NT2/D1 (cell line): ENCODE results near the gene PLA2G2C.

Experiments used
- YY1 ChIP-seq: IDR thresholded peaks from 2 replicates; pipeline ENCODE4 v1.6.1; 2011; ENCODE audit not compliant: insufficient read length, insufficient read depth
- ZNF274 ChIP-seq: IDR thresholded peaks from 2 replicates; pipeline ENCODE4 v1.6.1; 2011; ENCODE audit warnings: mild to moderate bottlenecking, low read depth, low read length

DNA sequence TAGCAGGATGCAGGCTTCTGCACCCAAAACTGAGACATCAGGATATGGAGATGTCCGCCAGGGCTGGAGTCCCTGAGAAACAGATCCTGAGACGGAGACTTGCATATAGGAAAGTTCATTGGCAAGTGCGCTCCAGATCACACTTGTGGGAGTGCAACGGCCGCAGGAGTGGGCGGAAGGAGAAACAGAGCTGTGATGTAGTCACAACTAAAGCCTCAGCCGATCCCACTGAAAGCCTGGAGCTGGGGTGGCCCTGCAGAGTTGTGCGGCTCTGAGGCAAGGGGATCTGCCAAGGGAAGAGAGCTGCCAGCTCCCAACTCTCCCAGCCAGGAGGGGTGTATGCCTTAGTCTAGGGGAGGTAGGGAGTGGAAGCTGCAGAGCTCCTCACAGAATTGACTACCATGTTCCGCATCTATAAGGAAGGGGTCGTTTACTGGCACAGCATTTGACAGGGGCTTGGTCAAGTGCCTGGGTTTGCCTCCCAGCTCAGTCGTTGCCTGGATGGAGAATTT, 42.1 kb upstream of the PLA2G2C start:
- TF ChIP-seq ZNF274 (no peak), YY1 (no peak)
